Middle frontal gyrus (tissue), 1 donor: ENCODE measurements around the gene LYSET.
"Not testable (repeated sequence)": the region's sequence is repeated elsewhere in the genome, so short reads cannot be mapped to it uniquely, and the experiment has no call there.

ENCODE experiments used
- DNase-seq: peaks from one replicate; pipeline ENCODE4 v3.0.0-alpha.2; 2015; ENCODE audit warnings: low spot score; ENCODE audit errors: extremely low spot score

Gene LYSET, protein sequence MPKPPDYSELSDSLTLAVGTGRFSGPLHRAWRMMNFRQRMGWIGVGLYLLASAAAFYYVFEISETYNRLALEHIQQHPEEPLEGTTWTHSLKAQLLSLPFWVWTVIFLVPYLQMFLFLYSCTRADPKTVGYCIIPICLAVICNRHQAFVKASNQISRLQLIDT

DNA sequence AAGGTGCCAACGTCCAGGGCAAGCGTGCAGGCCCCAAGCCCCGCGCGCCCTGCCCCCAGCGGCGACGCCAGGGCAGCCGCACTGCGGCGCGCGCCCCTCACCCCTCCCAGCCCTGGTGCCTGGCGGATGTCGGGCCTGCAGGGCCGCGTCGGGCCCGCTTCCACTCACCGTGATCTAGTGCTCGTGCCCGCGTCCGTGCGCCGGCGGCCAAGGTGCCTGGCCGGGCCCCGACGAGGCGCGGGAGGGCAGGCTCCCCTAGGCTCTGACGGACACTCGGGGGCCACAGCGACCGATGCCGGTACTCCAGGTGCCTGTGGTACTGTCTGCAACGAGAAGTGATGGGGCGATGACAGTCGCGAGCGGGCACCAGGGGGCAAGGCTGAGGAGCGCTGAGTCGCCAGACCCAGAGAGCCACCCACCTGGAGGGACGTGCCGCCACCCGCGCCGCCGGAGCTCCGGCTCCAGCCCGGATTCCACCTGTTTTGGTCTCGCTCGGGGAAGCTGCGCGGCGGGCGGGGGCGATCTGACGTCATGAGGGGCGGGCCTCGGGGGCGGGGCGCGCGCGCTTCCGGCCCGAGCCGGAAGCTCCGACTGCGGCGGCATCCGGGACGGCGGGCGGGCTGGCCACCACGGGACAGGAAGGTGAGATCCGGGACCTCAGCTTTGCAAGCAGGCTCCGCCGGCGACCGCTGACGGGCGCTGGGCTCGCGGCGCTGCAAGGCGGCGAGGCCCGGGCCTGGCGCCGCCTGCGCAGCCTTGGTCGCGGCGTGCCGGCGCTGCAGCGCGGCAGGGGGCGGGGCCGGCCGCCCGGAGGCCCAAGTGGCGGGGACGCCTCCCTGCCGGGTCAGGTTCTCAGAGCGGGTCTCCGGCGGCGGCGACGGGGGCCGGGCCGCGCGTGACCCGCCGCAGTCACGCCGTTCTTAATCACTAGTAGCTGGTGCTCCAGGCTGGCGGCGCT is at the start of gene LYSET, which contains the start of gene MOAP1:
Gene LYSET, plus strand, starts transcription at position 927 of the 958 bp plus-strand sequence. CDS start 89 bp downstream, outside the sequence.
Gene MOAP1, minus strand, starts transcription at position 507 of the 958 bp plus-strand sequence. CDS start 655 bp downstream, outside the sequence.
- DNase-seq = peak; percentile 63

DNA sequence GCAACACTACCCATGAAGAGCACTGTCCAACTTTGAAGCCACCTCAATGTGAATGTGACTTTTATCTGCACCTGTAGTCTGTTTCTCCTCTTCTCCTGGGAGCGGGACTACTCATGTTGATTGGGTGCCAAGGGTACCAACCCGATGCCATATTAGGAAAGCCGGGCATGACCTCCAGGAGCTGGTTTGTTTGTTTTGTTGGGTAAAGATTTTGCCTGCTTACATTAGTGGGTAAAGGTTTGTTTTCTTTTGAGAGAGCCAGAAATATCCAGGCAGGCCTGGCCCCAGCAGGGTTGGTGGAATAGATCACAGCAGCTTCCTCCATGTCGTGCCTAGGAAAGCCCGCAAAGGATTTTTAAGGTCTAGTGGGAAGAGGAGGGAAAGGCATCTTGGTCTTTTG is 49.7 kb upstream of the LYSET start:
- DNase-seq = no peak

- no peak for DNase-seq
Observed at GRCh38 chr14:93136009-93136408, 49.1 kb upstream of the LYSET start.

DNA sequence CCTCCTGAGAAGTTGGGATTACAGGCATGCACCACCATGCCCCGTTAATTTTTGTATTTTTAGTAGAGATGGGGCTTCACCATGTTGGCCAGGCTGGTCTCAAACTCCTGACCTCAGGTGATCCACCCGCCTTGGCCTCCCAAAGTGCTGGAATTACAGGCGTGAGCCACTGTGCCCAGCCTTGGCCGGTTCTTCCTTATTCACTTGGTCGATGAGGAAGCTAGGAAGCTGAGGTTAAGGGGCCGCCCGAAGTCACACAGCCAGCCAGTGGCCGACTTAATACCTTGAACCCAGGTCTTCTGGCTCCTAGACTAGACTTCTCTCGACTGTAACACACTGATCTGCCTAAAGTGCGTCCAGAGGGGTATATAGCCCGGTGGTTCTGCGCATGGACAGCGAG is 48.6 kb upstream of the LYSET start:
- not testable (repeated sequence) for DNase-seq

GRCh38 chr14:93137864-93138263 is 47.3 kb upstream of the LYSET start:
- DNase-seq = no peak

GRCh38 chr14:93142854-93143652 is 42.1 kb upstream of the LYSET start:
- no peak for DNase-seq

DNA sequence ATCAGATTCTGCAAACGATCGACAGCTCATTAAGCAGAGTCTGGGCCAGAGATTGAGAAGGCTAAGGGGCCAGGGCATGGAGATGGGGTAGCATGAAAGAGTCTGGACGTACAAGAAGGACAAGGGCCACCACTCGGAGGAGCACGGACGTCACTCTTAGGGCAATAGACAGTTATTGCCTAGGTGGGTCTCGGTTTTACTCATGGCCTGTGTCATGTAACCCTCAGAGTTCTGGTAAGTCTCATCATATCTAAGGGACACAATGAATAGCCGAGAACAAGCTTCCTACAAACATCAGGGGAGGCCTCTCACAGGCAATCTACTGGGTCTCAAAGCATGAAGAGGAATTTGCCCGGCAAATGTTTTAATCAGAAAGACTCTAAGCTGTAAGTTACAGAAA is 39.0 kb upstream of the LYSET start:
- no peak for DNase-seq

DNA sequence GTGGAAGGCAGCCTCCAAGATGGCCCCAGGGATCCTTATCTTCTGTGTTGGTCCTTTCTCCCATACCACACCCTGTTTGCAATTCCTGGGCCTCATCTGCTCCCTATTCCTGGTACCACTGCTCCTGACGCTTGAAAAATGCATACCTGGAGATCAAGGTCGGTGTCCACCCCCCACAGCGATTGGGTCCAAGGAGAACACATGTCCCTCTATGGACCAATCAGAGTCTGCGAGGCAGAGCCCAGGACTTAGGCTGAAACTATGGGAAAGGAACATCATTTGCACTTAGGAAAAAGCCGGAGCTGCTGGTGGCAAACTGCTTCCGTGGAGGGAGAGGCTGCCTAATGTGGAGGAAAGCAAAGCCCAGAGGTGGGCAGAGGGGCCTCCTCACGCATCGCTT is 36.1 kb upstream of the LYSET start:
- DNase-seq = no peak

DNA sequence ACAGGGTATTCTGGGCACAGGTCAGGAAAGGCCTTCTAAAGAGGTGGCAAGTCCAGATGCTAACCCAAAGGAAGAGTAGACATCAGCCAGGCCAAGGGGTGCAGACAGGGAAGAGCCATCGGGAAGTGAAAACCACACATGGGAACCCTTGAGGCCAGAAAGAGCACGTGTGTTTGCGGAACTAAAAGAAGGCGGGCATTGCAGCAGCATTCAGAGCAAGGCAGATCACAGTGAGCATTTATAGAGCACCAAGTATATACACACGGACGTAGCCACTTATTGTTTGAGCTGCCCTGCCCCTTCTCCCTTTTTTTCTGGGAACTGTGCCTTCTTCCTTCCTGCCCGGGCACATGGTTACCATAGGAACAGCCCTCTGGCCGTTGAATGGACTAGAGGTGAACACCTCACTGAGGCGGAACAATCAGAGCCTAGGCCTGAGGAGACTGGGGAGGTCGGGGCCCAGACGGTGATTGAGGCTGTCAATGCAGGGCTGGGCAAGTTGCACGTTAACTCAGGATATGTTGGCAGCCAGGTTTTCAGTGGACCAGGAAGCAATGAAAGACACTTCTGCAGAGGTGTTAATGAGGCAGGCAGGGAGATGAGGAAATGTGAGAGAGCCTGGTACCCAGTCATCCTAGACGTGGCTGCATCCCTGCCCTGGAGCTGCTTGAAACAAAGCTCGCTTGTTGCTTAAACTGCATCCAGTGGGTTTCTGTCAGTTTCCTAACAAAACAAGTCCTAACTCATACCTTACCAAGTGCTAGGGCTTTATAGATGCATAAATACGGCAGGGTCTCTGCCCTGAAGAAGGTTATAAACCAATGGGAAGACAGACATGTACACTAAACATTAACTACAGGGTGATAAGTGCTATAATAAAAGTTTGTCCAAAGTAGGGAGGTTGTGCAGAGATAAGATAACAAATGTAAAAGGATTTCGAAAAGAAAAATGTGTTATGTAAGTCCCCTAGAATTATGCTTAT is 34.6 kb upstream of the LYSET start:
- DNase-seq = no peak

DNA sequence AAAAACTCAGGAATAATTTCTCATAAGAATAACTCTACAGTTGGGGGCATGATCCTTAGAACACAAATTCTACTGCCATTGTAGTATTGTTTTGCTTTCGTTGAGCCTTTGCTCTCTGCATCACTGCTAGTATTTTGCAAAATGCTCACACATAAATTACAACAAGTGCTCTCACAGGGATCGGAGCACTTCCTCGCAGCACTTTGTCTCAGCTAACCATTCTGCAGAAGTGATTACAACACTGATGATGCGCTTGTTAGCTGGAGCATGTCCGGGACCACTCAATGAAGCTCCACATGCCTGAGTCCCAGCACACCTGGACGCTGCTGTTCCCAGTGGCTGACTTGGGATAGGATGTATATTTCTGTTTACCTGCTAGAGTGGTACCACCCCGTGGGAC is 32.0 kb upstream of the LYSET start:
- DNase-seq = no peak

- no peak for DNase-seq
Observed at GRCh38 chr14:93155667-93156066, 29.4 kb upstream of the LYSET start.

GRCh38 chr14:93156693-93157369 is 28.3 kb upstream of the LYSET start:
- no peak for DNase-seq

DNA sequence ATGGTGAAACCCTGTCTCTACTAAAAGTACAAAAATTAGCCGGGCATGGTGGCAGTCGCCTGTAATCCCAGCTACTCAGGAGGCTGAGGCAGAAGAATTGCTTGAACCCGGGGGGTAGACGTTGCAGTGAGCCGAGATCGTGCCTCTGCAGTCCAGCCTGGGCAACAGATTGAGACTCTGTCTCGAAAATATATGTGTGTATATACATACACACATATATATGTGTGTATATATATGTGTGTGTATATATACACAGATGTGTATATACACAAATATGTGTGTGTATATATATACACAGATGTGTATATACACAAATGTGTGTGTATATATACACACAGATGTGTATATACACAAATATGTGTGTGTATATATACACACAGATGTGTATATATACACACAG is 26.8 kb upstream of the LYSET start:
- not testable (repeated sequence) for DNase-seq

- not testable (repeated sequence) for DNase-seq
Observed at GRCh38 chr14:93159625-93160352, 25.3 kb upstream of the LYSET start.

DNA sequence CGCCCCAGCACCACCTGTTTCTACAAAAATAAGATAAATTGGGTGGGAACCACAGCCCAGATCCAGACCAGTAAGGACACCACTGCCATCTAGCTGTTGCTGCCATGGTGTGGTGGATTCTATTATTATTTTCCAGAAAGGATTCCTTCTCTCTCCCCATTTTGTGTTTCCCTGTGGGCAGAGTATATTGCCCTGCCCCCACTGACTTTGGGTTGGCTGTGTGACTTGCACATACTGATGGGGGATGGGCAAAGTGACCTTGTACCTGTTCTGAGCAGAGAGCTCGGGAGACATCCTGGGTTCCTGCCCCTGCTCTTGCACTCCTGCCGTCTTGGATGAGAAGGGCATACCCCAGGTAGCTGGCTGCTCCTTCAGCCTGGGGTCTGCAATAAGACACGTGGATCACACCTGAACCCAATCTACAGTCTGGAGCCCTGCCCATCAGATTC is 24.7 kb upstream of the LYSET start:
- no peak for DNase-seq

DNA sequence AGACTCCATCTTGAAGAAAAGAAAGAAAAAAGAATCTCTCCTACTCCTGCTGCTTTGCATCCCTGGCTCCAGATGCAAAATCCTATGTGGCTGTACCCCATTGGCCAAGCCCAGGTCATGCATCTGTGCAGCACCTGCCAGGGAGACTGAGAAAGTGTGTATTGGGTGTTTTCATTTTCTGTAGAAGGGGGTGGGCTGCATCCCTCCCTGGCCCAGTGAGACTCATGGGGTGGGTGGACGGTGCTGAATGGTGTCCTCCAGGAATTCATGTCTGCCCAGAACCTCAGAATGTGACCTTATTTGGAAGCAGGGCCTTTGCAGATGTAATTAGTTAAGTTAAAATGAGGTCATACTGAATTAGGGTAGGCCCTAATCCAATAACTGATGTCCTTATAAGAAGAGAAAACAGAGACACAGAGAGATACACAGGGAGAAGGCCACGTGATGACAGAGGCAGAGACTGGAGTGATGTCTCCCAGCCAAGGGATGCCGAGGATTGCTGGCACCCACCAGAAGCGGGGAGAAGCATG is 23.6 kb upstream of the LYSET start:
- DNase-seq = no peak

- no peak for DNase-seq
Observed at GRCh38 chr14:93163564-93163963, 21.6 kb upstream of the LYSET start.

DNA sequence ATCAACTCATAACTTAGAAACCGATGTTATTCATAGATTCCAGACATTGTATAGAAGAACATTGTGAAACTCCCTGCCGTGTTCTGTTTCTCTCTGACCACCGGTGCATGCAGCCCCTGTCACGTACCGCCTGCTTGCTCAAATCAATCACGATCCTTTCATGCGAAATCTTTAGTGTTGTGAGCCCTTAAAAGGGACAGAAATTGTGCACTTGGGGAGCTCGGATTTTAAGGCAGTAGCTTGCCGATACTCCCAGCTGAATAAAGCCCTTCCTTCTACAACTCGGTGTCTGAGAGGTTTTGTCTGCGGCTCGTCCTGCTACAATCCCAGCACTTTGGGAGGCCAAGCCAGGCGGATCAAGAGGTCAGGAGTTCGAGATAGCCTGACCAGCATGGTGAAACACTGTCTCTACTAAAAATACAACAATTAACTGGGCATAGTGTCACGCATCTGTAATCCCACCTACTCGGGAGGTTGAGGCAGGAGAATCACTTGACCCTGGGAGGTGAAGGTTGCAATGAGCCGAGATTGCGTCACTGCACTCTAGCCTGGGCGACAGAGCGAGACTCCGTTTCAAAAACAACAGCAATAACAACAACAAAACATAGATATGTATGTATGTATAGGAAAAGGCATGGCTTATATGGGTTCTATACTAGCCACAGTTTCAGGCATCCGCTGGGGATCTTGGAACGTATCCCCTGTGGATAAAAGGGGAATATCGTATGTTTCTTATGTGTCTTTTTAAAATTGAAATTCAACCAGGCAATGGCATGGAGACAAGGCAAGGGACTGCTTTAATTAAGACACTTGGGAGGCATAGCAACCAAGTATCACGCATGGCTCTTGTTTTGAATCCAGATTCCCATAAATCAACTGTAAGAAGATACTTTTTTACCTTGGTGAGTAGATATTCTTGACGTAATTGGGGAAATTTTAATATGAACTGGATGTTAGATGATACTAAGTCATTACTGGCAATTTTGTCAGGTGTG is 19.5 kb upstream of the LYSET start:
- not testable (repeated sequence) for DNase-seq
